Natural killer cell (primary cell): Measurements from ENCODE around the gene PTTG1. TPM values are rescaled to one million over a fixed set of nuclear protein-coding genes. Genes with fewer than 3 reads are reported as not detected.
A peak's percentile ranks its signal among the peaks of the same experiment; 100 is the strongest.
"Not testable (repeated sequence)": the region's sequence is repeated elsewhere in the genome, so short reads cannot be mapped to it uniquely, and the experiment has no call there.

Experiments
- ATAC-seq, 3 donors: fragments of 150-1000 bp in 2 of 3; fragments of 200-7000 bp in 1 of 3; cut with Tn5 transposase; 1 replicate in 1 of 3; 2 replicates in 2 of 3; pipeline ENCODE4 v1.10.0; 2021; ENCODE audit warnings: mild to moderate bottlenecking in 2 of 3, moderate library complexity in 2 of 3
- DNase-seq, 2 donors: peaks; one replicate each; pipeline versions ENCODE4 v3.0.0 to v3.0.0-alpha.2; 2013 to 2021; ENCODE audit warnings: mixed read lengths in 1 of 2
- H3K27ac ChIP-seq: one replicate; pipeline ENCODE4 v1.5.1; 2013; ENCODE audit warnings: mild to moderate bottlenecking, low read length
- H3K27me3 ChIP-seq: one replicate; pipeline ENCODE4 v1.6.1; 2013; ENCODE audit warnings: low read length; ENCODE audit not compliant: control insufficient read depth, insufficient read depth
- H3K36me3 ChIP-seq: one replicate; pipeline ENCODE4 v1.6.1; 2013; ENCODE audit warnings: low read length; ENCODE audit not compliant: control insufficient read depth, insufficient read depth
- H3K4me1 ChIP-seq: one replicate; pipeline ENCODE4 v1.6.1; 2013; ENCODE audit warnings: low read length; ENCODE audit not compliant: control insufficient read depth, insufficient read depth
- H3K4me3 ChIP-seq: one replicate; pipeline ENCODE4 v1.5.1; 2013; ENCODE audit warnings: low read length
- H3K9me3 ChIP-seq: one replicate; pipeline ENCODE4 v1.6.1; 2013; ENCODE audit warnings: low read length; ENCODE audit not compliant: control insufficient read depth, insufficient read depth
- H3K27ac Mint-ChIP-seq, 2 donors: one replicate each; pipeline ENCODE4 v1.8.0; 2022; ENCODE audit warnings: mild to moderate bottlenecking in 2 of 2, mixed read lengths in 2 of 2, moderate library complexity in 1 of 2
- H3K27me3 Mint-ChIP-seq, 2 donors: one replicate each; pipeline ENCODE4 v1.8.0; 2022; ENCODE audit warnings: low read depth in 2 of 2, mixed read lengths in 2 of 2
- H3K36me3 Mint-ChIP-seq: one replicate; pipeline ENCODE4 v1.8.0; 2022; ENCODE audit warnings: mixed read lengths
- H3K4me1 Mint-ChIP-seq, 2 donors: one replicate each; pipeline ENCODE4 v1.8.0; 2022; ENCODE audit warnings: mixed read lengths in 2 of 2
- H3K4me3 Mint-ChIP-seq: one replicate; pipeline ENCODE4 v1.8.0; 2022; ENCODE audit warnings: mild to moderate bottlenecking, moderate library complexity, mixed read lengths
- H3K9me3 Mint-ChIP-seq, 2 donors: one replicate each; pipeline ENCODE4 v1.8.0; 2022; ENCODE audit warnings: mixed read lengths in 2 of 2
- WGBS: methylation state at CpG from one replicate; pipeline ENCODE4 v1.1.7; 2013; ENCODE audit warnings: missing lambda C conversion rate; ENCODE audit not compliant: insufficient coverage; 5-methylcytosine and 5-hydroxymethylcytosine counted together
- intact Hi-C: fragments of 100-400 bp; cut with micrococcal nuclease; formaldehyde crosslinking; loops from one replicate; pipeline ENCODE4 v1.14.2; 2022
- total RNA-seq, 4 donors: library from RNA; stranded (reverse); fragments of 120-200 nt in 1 of 4; gene quantifications; one replicate each; pipeline versions ENCODE4 v1.2.3 to v1.2.4, GENCODE V29; 2013 to 2022
- TF ChIP-seq, protein P1 (sequence below): fragments of 200-600 bp; IDR thresholded peaks from one replicate; pipeline ENCODE4 v1.8.0; 2022; ENCODE audit warnings: antibody characterized with exemption

Gene PTTG1
- total RNA-seq, 3 donors from 2014 or later (not counting 1 experiment from before 2014, with no cell fraction given): 11.7 to 14.8 (median 12.1) TPM

DNA sequence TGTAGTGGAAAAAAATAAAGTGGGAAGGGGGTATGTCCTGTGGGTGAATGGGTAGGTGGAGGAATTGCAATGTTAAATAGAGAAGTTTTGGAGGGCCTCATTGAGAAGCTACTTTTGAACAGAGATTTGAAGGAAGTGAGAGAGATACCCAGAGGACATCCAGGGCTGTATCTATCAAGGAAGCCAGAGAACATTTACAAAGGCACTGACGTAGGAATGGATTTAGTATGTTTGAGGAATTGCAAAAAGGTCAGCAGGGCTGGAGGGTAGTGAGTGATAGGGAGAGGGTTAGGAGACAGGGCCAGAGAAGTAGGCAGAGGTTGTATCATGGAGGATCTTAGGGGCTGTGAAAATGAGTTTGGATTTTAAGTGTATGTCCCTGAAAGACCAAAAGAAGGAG lies 13.9 kb downstream of the PTTG1 start:
- H3K4me1 ChIP-seq: peaks cover 13% of the 10 kb centered on the region
- no peak for ATAC-seq
- Mint-ChIP-seq H3K4me1 (peaks cover 13% of the 10 kb centered on the region in 2 donors), H3K36me3 (no peaks in the 10 kb centered on the region), H3K27ac (no peak overlapping the region), H3K9me3 (no peaks in the 10 kb centered on the region), H3K4me3 (no peak overlapping the region), H3K27me3 (peaks cover 10 to 19% of the 10 kb centered on the region in 2 donors)
- no peak overlapping the region for H3K4me3 ChIP-seq
- TF ChIP-seq, protein P1, sequence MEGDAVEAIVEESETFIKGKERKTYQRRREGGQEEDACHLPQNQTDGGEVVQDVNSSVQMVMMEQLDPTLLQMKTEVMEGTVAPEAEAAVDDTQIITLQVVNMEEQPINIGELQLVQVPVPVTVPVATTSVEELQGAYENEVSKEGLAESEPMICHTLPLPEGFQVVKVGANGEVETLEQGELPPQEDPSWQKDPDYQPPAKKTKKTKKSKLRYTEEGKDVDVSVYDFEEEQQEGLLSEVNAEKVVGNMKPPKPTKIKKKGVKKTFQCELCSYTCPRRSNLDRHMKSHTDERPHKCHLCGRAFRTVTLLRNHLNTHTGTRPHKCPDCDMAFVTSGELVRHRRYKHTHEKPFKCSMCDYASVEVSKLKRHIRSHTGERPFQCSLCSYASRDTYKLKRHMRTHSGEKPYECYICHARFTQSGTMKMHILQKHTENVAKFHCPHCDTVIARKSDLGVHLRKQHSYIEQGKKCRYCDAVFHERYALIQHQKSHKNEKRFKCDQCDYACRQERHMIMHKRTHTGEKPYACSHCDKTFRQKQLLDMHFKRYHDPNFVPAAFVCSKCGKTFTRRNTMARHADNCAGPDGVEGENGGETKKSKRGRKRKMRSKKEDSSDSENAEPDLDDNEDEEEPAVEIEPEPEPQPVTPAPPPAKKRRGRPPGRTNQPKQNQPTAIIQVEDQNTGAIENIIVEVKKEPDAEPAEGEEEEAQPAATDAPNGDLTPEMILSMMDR: no peak
- DNase-seq: no peak
- intact Hi-C loops: no loop called here
- H3K9me3 ChIP-seq: no peaks in the 10 kb centered on the region
- no peaks in the 10 kb centered on the region for H3K27me3 ChIP-seq
- H3K36me3 ChIP-seq: no peaks in the 10 kb centered on the region
- WGBS: 81% methylated on average over 1 of the region's 1 CpG
- no peak overlapping the region for H3K27ac ChIP-seq

- Mint-ChIP-seq H3K9me3 (no peaks in the 10 kb centered on the region), H3K4me3 (no peak overlapping the region), H3K4me1 (peaks cover 13% of the 10 kb centered on the region in 2 donors), H3K36me3 (no peaks in the 10 kb centered on the region), H3K27me3 (peaks cover 10 to 19% of the 10 kb centered on the region in 2 donors), H3K27ac (no peak overlapping the region)
- no peak for ATAC-seq
- no peak for DNase-seq
- H3K4me1 ChIP-seq: peaks cover 13% of the 10 kb centered on the region
- no peaks in the 10 kb centered on the region for H3K9me3 ChIP-seq
- H3K27ac ChIP-seq: no peak overlapping the region
- intact Hi-C loops: no loop called here
- no peak overlapping the region for H3K4me3 ChIP-seq
- H3K36me3 ChIP-seq: no peaks in the 10 kb centered on the region
- 100% methylated on average over 2 of the region's 4 CpGs for WGBS
- TF ChIP-seq, protein P1: no peak
- H3K27me3 ChIP-seq: no peaks in the 10 kb centered on the region
These were observed 14.4 kb downstream of the PTTG1 start for GRCh38 chr5:160436017-160436416.

GRCh38 chr5:160436661-160437060 lies 15.0 kb downstream of the PTTG1 start:
- ATAC-seq, H3K4me3 ChIP-seq, H3K9me3 ChIP-seq, H3K36me3 ChIP-seq, DNase-seq, intact Hi-C loops, H3K36me3 Mint-ChIP-seq, H3K27ac Mint-ChIP-seq, H3K9me3 Mint-ChIP-seq, H3K4me3 Mint-ChIP-seq, H3K27ac ChIP-seq, H3K27me3 ChIP-seq: not testable (repeated sequence)
- peaks cover 18% of the 10 kb centered on the region for H3K4me1 ChIP-seq
- H3K27me3 Mint-ChIP-seq: peaks cover 10 to 19% of the 10 kb centered on the region in 2 donors
- WGBS: 17% methylated on average over 5 of the region's 6 CpGs
- H3K4me1 Mint-ChIP-seq: peaks cover 13% of the 10 kb centered on the region in 2 donors

DNA sequence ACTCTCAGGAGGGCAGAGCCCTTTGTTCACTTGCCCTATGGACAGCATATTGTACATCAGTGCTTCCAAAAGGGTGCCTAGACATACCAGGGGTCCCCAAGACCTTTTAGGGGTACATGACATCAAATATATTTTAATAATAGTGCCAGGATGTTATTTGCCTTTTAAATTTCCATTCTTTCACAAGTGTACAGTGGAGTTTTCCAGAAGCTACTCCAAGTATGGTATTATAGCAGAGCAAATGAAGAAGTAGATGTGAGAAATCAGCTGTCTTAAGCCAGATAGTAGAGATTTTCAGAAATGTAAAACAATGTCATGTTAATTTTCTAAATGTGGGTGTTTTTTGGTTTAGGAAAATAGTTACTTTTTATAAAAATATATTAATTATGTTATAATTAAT lies 15.6 kb downstream of the PTTG1 start:
- Mint-ChIP-seq H3K27me3 (peaks cover 10 to 19% of the 10 kb centered on the region in 2 donors), H3K4me1 (peaks cover 13% of the 10 kb centered on the region in 2 donors), H3K9me3 (no peaks in the 10 kb centered on the region), H3K4me3 (peak overlapping the region; percentile 32), H3K36me3 (no peaks in the 10 kb centered on the region), H3K27ac (no peak overlapping the region)
- H3K27me3 ChIP-seq: no peaks in the 10 kb centered on the region
- intact Hi-C loops: no loop called here
- DNase-seq (no peak), ATAC-seq (no peak)
- no peaks in the 10 kb centered on the region for H3K36me3 ChIP-seq
- TF ChIP-seq, protein P1: no peak
- no peaks in the 10 kb centered on the region for H3K9me3 ChIP-seq
- no peak overlapping the region for H3K4me3 ChIP-seq
- peaks cover 18% of the 10 kb centered on the region for H3K4me1 ChIP-seq
- no peak overlapping the region for H3K27ac ChIP-seq
